Kidney (tissue), 14 donors: ENCODE data around the gene GPAT2. TPM values are rescaled to one million over a fixed set of nuclear protein-coding genes. Genes with fewer than 3 reads are reported as not detected.
A peak's percentile ranks its signal among the peaks of the same experiment; 100 is the strongest.

Experiments
- DNase-seq, 5 donors: peaks; one replicate each; pipeline ENCODE4 v3.0.0-alpha.2; 2013 to 2020
- FAIRE-seq: peaks from 2 replicates; lab custom pipeline; 2012; peaks lifted over from hg19 to GRCh38; lab: Jason Lieb, UNC
- H3K27ac ChIP-seq, 2 donors: one replicate each; pipeline ENCODE4 v1.7.0; 2013; ENCODE audit warnings: low read depth in 2 of 2, low read length in 2 of 2, inconsistent platforms in 1 of 2
- H3K27me3 ChIP-seq: one replicate; pipeline ENCODE4 v1.7.1; 2013; ENCODE audit warnings: low read length, inconsistent platforms; ENCODE audit not compliant: control insufficient read depth, insufficient read depth
- H3K36me3 ChIP-seq, 3 donors: one replicate each; pipeline versions ENCODE4 v1.7.0 to v1.7.1; 2013; ENCODE audit warnings: low read length in 3 of 3, control low read depth in 1 of 3, inconsistent platforms in 1 of 3; ENCODE audit not compliant: insufficient read depth in 3 of 3, control insufficient read depth in 2 of 3
- H3K4me1 ChIP-seq, 3 donors: one replicate each; pipeline versions ENCODE4 v1.7.0 to v1.7.1; 2013; ENCODE audit warnings: low read length in 3 of 3, inconsistent platforms in 1 of 3, low read depth in 1 of 3; ENCODE audit not compliant: control insufficient read depth in 2 of 3, insufficient read depth in 2 of 3
- H3K4me3 ChIP-seq, 3 donors: one replicate each; pipeline versions ENCODE4 v1.7.0 to v1.8.1; 2013; ENCODE audit warnings: low read length in 3 of 3, control low read depth in 1 of 3, inconsistent platforms in 1 of 3
- H3K9ac ChIP-seq, 3 donors: one replicate each; pipeline versions ENCODE4 v1.7.0 to v1.7.1; 2013; ENCODE audit warnings: low read length in 3 of 3, control low read depth in 1 of 3, inconsistent platforms in 1 of 3
- H3K9me3 ChIP-seq, 3 donors: one replicate each; pipeline versions ENCODE4 v1.7.0 to v1.7.1; 2013; ENCODE audit warnings: low read length in 3 of 3, control low read depth in 1 of 3, inconsistent platforms in 1 of 3; ENCODE audit not compliant: control insufficient read depth in 2 of 3, insufficient read depth in 1 of 3
- CTCF ChIP-seq: IDR thresholded peaks from 3 replicates; pipeline ENCODE4 v1.5.1; 2012; ENCODE audit warnings: mild to moderate bottlenecking, moderate library complexity, borderline replicate concordance; ENCODE audit not compliant: insufficient read depth; ENCODE audit errors: extremely low read depth
- intact Hi-C: fragments of 100-400 bp; cut with DNase I; formaldehyde crosslinking; loops from one replicate; pipeline ENCODE4 v1.11.1; 2022
- polyA plus RNA-seq: library from polyadenylated mRNA; stranded (reverse); fragments of 350-450 nt; fragmentation: Illumina TruSeq; extraction: RNeasy Lipid Tissue Mini Kit (QIAGEN cat#74804); gene quantifications from one replicate; pipeline ENCODE4 v1.2.3, GENCODE V29; 2014; ENCODE audit warnings: low read depth, low replicate concordance; ENCODE audit not compliant: insufficient read depth
- total RNA-seq: library from RNA; stranded (reverse); fragmentation: NEBNext Ultra II Directional; extraction: Animal tissue kit (Norgen Biotek cat#: 25700); gene quantifications from one replicate; pipeline ENCODE4 v1.2.1, GENCODE V29; 2021
- donor health status: control.
- donor health status: control.
- donor health status: control.
- donor health status: control.
- donor health status: control.
- donor health status: DM: yes; HTN: yes; CAD: no.
- donor health status: Normal renal cell carcinoma (clear cell type).

GPAT2 gene
- total and polyA plus RNA-seq, 2 donors from 2014 or later: 1.1 to 2.7 TPM

GRCh38 chr2:96082211-96083063, 47.7 kb upstream of the GPAT2 start:
- intact Hi-C loops: no loop called here
- DNase-seq: peak in 1 of 5 donors; percentile 8

DNA sequence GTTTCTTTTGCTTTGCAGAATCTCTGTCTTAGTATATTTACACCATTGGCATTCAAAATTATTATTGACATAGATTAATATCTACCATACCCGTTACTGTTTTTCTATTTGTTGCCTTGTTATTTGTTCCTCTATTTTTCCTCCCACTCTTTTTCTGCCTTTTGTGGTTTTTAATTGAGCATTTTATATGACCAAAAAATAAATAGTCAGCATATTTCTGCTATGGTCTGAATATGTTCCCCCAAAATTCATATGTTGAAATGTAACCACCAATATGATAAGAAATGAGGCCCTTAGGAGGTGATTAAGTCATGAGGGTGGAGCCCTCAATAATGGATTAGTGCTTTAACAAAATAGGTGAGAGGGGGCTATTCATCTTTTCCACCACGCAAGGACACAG, 46.3 kb upstream of the GPAT2 start:
- no peak for DNase-seq
- peaks cover 0 to 7% (median 0%) of the 10 kb centered on the region in 3 donors for H3K4me1 ChIP-seq
- peaks cover 0 to 4% (median 0%) of the 10 kb centered on the region in 3 donors for H3K9me3 ChIP-seq
- no peak for TF ChIP-seq CTCF
- H3K27me3 ChIP-seq: no peaks in the 10 kb centered on the region
- H3K36me3 ChIP-seq: no peaks in the 10 kb centered on the region
- intact Hi-C loops: no loop called here
- H3K9ac ChIP-seq: no peak overlapping the region
- H3K27ac ChIP-seq: no peak overlapping the region
- H3K4me3 ChIP-seq: no peak overlapping the region
- FAIRE-seq: no peak

More at GRCh38 chr2:96082211-96083063, 47.7 kb upstream of the GPAT2 start:
- no peak for FAIRE-seq
- Histone ChIP-seq H3K27ac (no peak overlapping the region), H3K9me3 (no peaks in the 10 kb centered on the region), H3K36me3 (no peaks in the 10 kb centered on the region), H3K27me3 (no peaks in the 10 kb centered on the region), H3K4me3 (no peak overlapping the region), H3K4me1 (peaks cover 0 to 7% (median 0%) of the 10 kb centered on the region in 3 donors), H3K9ac (no peak overlapping the region)
- no peak for TF ChIP-seq CTCF

GRCh38 chr2:96075199-96075771, 40.6 kb upstream of the GPAT2 start:
- H3K9ac ChIP-seq: no peak overlapping the region
- DNase-seq: no peak
- FAIRE-seq: no peak
- no peaks in the 10 kb centered on the region for H3K4me1 ChIP-seq
- TF ChIP-seq CTCF: no peak
- no peak overlapping the region for H3K4me3 ChIP-seq
- no peaks in the 10 kb centered on the region for H3K27me3 ChIP-seq
- no peak overlapping the region for H3K27ac ChIP-seq
- peaks cover 0 to 15% (median 4%) of the 10 kb centered on the region in 3 donors for H3K9me3 ChIP-seq
- H3K36me3 ChIP-seq: no peaks in the 10 kb centered on the region
- intact Hi-C loops: no loop called here
